Caki2 (cell line): Measurements from ENCODE around the gene MET. TPM values are rescaled to one million over a fixed set of nuclear protein-coding genes. Genes with fewer than 3 reads are reported as not detected.
"Not testable (repeated sequence)": the region's sequence is repeated elsewhere in the genome, so short reads cannot be mapped to it uniquely, and the experiment has no call there.

Experiments
- DNase-seq: peaks from one replicate; pipeline ENCODE4 v3.0.0-alpha.2; 2015; ENCODE audit warnings: low read depth
- in situ Hi-C: cut with HindIII; loops from 2 replicates; pipeline ENCODE4 v1.10.0; 2016; ENCODE audit warnings: low sequenced_read_pairs, low pct_unique_long_range_greater_than_20kb, mixed read lengths
- total RNA-seq: library from RNA; depleted of rRNA; stranded (reverse); fragments of >200 nt; shearing (Covaris generic); gene quantifications from 2 replicates; pipeline ENCODE4 v1.2.3, GENCODE V29; 2014; ENCODE audit warnings: low replicate concordance

Gene MET
- total RNA-seq, 1 experiment from 2014 or later, result 324 TPM

DNA sequence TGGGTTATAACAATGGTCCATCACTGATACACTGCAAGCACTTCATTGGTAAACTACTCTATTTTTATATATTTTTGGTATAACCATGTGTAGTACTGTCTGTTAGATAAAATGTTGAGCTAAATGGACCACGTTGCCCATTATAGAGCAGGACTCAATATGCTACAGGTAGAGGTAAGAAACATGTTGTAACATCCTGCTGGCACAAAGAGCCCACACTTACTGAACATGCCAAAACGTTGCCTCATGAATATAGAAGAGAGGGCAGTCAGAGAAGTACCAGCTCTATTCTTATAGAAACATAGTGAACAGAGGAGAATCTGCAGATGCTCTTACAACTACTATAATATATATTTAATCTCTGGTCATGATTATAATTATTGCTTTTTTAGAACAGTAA is 18.4 kb upstream of the MET start:
- no peak for DNase-seq
- in situ Hi-C loops, result no loop called here

DNA sequence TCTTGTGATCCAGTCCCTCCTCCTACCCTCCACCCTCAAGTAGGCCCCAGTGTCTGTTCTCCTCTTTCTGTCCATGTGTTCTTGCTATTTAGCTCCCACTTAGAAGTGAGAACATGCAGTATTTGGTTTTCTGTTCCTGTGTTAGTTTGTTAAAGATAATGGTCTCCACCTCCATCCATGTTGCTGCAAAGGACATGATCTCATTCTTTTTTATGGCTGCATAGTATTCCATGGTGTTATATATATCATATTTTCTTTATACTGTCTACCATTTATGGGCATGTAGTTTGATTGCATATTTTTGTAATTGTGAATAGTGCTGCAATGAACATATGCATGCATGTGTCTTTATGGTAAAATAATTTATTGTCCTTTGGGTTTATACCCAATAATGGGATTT is 12.7 kb upstream of the MET start:
- in situ Hi-C loops, DNase-seq: not testable (repeated sequence)

DNA sequence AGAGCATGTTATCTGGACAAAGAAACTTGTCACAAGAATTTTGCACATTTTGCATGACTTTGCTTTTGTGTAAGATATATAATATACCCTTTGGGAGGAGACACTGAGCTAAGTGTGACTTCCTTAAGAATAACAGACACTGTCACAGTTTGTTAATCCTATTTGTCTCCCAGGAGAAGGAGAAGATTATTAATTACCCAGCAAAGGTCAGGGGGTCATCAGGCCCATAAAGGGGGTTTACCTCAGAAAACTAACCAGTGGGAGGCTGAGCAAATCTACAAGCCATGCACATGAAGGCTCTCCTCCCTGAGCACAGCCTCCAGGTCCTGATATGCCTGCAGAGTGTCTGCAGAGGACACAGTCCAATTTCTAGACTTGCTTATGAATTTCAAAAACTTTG is 10.1 kb upstream of the MET start:
- DNase-seq, result peak; percentile 98
- in situ Hi-C loops, result no loop called here

DNA sequence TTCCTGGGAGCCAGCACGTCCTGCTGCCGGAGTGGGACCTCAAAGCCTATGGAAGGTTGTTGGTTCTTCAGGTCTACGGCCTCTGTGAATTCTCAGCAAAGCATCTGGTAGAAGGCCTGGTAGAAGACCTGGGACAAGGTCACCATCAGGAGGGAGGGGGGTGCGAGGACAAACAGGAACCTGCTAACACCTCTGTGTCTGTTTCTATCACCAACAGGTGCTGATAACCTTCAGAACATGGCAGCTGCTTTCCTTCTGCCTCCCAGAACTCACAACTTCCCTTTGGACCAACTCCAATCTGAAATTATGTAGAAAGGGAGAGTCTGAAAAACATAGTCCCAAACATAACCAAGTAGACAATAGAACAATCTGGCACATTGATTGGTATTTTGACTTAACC is 8.3 kb upstream of the MET start:
- in situ Hi-C loops, result no loop called here
- no peak for DNase-seq

DNA sequence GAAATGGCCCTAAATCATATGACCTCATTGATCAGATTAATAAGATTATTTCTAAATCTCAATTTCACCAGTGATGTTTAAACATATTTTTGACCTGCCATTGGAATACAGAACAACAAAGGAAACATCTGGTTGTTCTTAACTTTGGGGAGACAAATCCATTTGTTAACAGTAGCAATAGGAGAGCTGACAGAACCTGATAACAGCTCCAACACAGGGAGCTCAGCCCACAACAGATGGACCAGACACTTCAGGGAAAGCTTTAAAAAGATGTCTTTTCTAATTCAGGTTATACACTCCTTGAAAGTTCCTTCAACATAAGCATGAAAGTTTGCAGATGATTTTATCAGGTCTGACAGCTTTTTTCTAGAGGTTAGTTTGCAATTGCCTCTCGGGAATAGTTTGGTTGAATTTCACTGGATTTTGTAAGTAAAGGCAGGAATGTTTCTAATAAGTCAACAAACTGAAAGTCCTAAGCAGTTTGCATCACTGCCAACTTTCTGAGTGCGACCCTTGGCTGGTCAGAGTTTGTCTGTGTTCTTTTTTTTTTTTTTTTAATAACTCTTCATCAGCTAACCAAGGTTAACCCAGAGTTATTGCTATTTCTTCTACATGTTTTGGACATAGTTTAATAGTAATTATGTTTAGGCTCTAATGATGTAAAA is 6.5 kb upstream of the MET start:
- in situ Hi-C loops, result no loop called here
- DNase-seq, result no peak

DNA sequence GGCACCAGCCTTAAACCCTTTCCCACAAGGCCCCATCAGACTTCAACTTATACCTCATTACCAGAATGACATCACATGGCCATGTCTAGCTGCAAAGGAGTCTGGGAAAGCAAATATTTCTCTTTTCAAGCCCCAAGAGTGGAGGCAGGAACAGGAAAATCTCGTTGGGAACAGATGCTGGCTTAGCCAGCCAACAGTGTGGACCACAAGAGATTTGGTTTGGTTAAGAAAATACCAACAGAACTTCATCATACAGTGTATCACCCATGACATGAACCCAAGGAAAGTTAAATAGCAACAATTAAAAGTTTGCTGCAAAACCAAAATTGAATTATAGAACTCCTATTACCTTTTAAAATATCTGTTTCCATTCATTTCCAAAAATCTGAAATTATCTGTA is 2.2 kb upstream of the MET start:
- DNase-seq, result no peak
- in situ Hi-C loops, result no loop called here

DNA sequence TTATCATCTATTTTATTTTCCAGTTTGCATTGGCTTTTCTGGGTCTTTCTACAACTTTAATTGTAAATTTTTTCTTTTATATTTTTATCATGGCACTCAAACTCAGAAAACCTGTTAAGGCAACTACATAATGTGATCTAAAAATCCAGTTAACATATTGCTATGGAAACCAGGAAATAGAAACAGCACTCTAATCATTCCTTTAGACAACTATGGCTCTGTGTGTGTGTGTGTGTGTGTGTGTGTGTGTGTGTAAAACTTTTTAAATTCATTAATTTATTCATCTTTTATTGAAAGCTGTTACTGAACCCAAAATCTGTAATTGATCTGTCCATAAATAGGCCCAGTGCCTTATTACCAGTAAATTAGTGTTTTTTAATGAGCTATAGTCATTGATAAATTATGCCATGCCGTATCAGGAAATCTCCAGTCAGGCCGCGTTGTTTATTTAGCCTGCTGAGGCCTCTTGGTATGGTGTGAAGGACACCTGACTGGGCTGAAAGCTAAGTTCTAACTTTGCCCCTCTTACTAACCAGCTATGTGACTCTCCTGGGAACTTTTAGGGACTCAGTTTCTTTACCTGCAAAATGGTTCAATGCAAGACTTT is 1.5 kb upstream of the MET start:
- in situ Hi-C loops, result no loop called here
- no peak for DNase-seq

DNA sequence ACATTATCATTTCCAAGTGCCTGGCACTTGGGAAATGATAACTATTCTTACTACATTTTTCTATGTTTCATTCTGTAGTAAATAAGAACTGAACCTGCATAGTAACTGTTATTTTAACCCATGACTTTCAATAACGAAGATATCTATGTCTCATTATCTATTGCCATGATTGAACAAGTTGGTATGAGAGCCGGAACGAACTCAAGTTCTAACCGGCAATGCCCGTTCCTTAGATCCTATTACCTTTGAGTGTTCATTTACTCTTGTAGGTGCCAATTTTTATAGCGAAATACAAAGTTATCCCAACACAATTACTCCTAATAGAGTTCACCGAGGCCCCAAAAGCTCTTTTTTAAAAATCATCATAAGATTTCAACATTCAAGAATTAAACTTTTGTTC is 885 bp upstream of the MET start:
- in situ Hi-C loops, result no loop called here

DNA sequence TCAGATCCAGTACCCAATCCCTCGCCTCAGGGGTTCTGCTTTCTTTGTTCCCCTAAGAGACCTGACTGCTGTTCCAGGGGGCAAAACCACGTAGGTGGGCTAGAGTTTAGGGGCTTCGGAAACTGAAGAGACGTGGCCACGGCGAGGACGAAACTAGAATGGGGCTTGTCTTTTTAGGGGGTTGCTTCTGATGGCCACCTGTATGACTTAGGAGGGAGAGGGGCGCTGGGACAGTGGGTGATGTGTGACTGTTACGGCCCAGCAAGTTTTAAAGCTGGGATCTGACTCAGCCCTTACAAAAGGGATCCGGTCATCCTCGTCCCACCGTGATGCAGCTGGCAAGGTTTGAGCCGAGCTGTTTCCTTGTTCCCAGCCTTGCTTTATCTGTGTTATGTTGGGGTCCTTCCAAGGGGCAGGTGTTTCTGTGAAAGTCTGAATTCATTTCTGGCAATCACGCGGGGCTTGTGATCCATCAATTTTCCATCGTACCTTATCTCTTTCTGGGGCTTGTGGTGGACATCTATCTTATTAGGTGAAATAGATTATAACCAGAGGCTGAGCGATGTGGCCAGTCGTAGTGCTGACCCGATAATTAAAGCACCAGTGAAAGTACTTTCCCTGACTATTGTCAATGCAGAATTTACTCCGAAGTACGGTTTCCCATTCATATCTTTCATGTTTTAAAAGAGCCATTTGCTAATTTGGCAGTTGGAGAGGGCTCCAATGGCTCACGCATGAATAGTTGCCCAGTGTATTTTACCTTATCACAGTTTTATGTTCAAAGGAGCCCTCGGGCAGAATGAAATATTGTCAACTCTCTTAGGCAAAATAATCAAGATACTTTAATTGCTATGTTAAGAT is 830 bp downstream of the MET start:
- in situ Hi-C loops, result no loop called here
- peak; percentile 72 for DNase-seq

More for the DNA sequence above, 885 bp upstream of the MET start:
- no peak for DNase-seq

DNA sequence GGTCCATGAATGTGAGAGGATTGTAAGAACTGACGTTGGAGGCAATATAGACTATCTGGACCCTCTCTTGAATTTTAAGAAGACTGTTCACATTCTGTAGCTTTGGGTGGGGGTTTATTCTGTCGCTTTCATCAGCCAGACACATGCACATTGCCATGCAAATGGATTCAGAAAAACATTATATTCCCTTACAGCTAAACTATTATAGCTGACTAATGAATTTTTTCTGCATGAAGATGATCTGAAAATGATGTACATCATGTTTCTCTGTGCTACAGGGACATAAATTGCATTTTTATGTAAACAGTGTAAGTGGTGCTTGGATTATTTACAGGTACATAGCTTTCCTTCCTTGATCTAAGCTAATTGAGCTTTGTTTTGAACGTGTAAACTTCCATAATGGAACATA is 1.5 kb downstream of the MET start:
- in situ Hi-C loops, result no loop called here
- DNase-seq, result no peak

DNA sequence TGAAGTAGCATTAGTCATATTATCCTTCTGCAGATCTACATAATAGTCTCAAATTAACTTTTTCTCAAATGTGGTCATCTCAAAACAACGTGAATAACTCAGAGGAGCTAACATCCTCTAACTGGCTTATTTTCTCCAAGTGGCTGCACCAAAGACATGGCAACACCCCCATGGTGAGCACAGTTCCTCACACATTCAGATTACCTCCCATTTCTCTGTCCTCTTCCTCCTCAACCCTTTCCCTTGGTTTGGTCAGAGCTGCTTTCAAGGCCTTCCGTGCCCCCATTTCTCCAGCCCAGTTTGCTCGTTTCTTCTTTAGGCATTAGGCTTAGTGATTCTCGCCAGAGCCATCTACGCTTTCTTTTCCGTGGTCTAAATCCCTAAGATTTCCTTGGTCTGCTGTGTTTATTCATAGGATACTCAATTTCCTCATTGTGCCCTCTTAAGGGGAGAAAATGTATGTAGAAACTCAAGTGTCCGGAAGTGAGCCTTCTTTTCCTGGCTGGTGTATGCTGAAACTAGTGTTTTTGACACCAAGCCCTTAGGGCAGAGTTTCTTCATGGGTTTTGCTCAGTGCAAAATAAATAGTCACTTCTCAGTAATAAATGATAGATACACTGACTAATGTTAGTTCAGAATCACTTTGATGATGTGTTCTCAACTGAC is 2.6 kb downstream of the MET start:
- in situ Hi-C loops, result no loop called here
- DNase-seq, result peak; percentile 77

DNA sequence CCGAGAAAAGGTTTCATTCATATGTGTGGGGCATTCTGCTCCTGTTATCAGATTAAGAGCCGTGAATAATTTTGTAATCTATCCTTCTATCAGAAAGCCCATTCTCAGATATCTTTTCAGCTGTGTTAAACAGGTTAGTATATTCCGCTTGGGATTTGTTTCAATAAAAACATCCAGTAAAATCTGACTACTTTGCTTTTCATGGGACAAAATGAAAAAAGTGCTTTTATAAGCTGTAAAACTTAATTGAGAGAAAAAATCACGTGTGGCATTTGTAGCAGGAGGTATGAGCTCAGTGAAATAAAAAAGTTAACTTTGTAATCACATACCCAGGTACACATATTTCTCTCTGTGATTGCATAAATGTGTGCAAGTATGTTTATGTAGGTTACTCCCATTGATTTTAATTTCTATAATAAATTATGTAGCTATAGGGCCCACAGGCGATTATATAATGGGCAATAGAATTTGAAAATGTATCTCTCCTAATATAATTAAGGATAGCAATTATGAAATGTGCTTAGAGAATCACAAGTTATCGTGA is 3.9 kb downstream of the MET start:
- in situ Hi-C loops, result no loop called here
- no peak for DNase-seq

DNA sequence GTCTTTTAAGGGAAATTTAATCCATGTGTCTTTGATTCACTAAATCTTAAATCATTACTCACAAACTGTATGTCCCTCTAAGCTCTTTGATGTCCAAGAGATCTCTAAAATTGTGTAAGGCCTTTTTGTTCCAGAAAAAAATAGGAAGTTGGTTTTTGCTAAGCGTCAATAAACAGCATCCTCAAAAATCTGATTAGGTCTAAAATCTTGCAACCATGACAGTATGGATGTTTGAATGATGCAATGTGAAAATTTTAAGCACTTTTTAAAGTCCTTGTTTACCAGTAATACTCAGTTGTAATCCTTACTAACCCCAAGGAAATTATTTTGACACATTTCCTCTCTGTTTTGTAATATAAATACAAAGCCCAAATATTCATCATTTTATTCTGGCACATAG is 6.8 kb downstream of the MET start:
- DNase-seq, result no peak
- in situ Hi-C loops, result no loop called here

DNA sequence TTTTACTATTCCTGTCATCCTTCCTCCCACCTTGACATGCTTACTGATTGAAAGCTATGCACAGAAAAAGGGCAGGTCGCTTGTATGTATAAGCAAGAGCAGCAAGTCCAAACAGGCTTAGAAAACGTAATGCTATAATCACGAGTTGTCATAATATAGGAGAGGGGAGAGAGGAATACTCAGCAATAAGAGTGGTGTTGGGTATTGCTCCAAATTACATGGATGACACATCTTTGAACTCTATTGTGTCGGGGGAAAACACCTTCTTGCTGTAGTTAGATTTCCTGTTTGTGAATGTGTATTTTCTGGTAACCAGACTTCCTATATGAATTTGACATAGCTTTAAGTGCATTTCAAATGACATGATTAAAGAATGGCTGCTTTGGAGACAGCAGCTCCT is 7.5 kb downstream of the MET start:
- in situ Hi-C loops, result no loop called here
- DNase-seq, result peak; percentile 59

DNA sequence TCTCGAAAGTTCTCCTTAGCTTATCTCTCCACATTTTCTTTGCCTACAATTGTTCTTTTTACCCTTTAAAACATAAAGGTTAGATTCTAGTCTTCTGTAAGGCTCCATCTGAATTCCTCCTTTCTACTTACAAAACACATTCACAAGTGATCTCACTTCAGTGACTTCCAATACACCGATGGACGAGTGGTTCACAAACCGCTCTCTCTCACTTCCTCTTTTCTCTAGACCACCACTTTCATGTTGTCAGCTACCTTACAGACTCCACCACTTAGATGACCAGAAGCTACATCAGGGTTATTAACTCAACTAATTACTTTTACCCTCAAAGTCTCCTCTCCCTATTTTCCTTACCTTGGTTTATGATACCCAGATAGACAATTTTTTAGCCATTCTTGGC is 11.8 kb downstream of the MET start:
- DNase-seq, result no peak
- in situ Hi-C loops, result no loop called here

DNA sequence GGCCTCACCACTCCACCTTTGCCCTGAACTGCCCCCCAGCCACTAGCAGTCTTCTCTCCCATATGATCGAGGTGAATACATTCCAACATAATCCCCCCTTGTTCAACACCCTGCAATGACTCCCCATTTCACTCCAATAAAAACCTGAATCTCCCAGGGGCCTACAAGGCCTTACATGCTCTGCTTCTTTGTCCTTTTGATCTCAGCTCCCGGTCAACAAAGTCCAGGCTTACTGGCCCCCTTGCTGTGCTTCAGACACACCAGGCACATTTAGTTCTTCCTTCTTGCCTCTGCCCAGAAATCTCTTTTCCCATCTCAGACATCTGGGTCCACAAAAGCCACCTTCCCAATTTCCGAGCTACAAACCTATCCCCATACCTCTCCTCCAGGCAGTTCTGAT is 14.0 kb downstream of the MET start:
- in situ Hi-C loops, result no loop called here

DNA sequence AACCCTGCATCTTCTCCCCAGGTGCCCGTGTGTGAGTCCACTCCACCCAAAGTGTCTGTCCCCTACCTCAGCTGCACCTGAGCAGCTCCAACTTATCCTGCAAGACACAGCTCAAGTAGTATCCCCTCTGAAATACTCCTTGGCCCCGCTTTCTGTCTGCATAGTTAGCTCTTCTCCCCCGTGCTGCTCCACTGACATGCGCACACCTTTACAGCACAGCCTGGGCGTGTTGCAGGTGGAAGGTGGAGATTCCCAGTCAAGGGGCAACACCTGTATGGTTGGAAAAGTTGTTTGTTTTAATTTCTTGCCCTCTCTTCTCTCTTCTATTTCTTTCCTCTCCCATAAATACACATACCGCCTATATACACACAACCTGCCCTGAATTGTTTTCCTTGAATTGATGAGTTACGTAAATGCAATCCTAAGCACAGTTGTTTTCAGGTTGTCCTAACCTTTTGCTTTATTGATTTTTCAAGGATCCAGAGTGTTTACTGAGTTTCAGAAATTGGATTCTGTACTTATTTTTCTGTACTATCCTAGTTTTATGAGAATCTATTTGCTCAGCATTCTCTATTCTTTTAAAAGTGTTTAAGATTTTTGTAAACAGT is 14.9 kb downstream of the MET start:
- no peak for DNase-seq
- in situ Hi-C loops, result no loop called here

More for the DNA sequence above, 14.0 kb downstream of the MET start:
- no peak for DNase-seq

DNA sequence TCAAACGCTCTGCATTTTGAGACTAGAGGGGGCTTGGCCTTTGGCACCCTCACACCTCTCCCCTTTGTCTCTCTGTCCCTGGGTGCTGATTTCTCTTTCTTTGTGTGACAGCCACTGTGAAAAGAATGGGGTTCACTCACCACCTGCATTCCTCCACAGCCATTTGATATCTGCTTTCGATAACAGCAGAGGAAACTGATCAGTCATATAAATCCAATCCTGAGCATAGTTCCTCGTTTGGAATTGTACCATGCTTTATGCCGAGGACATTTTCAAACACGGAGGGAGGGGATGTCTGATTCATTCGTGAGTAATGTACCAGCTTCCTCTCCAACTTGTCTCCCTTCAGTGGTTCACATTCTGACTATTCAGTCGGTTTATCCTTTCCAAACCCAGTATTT is 15.8 kb downstream of the MET start:
- DNase-seq, result peak; percentile 72
- in situ Hi-C loops, result no loop called here
